GM18909 (cell line): Measurements from ENCODE around the gene TIAM1.

ENCODE experiments used
- ATAC-seq: cut with Tn5 transposase; IDR thresholded peaks from one replicate; pipeline ENCODE4 v1.9.1; 2021; ENCODE audit warnings: mild to moderate bottlenecking; ENCODE audit not compliant: unreplicated experiment, poor library complexity

TIAM1 gene

DNA sequence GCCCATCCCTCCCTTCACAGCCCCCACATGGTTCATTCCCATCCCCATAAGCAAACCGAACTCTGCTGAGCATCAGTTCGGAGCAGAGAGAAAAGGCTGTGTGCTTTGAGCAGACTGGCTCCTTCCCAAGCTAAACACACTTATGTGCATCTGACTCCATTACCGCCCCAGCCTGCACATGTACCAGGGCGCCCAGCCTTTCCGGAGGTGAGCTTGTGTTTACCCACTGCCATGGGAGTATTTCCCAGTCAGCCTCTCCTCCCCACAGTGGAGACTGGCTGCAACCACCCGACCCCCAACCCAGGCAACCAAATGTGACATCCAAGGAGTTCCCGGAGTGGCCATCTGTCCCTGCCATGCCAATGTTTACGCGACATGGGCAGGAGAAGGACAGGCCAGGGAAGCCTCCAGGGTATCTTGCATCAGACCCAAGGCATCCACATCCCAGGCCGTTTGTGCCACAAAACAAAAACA, 9.4 kb downstream of the TIAM1 start:
- ATAC-seq: no peak

DNA sequence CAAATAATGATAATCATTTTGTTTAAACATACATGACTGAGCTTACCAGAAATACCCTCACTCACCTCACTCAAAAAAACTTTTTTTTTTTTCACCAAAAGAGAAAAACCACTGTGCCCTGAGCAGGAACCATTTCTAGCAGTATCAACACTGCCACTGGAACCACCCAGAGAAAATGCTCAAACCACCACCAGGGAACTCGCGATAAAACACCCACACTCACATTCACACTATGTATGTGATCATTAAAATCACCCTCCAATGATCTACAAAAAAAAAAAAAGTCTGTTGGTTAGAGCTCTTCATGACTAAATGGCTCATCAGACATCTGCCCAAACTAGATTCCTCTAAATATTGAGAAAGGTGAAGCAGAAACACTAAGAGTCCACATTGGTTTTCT, 11.5 kb downstream of the TIAM1 start:
- ATAC-seq: no peak

DNA sequence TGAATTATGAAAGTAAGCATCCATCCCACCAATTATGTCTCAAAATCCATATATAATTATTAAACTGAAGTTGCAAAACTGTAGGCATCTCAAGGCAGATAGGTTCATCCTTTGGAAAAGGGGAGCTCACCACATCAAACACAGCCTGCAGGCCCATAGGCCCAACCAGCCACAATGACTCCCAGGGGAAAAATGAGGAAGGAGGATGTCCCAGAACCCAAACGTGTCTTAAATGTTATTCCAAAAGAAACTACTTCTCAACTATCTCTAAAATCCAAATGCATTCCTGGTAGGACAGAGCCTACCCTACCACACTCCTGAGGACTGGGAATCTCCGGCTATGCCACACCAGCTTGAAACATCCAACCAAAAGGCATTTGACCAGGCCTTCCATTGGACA, 12.8 kb downstream of the TIAM1 start:
- ATAC-seq: no peak

DNA sequence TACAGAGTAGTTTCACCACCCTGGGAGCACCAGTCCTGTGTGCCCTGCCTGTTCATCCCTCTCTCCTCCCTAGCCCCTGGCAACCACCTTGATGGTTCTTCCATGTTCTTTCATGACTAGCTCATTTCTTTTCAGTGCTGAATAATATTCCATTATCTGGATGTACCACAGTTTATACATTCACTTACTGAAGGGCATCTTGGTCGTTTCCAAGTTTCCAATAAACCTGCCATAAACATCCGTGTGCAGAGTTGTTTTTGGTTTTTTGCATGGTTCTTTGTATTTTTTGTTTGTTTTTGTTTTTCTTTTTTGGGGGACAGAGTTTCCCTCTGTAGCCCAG, 13.9 kb downstream of the TIAM1 start:
- ATAC-seq: no peak

DNA sequence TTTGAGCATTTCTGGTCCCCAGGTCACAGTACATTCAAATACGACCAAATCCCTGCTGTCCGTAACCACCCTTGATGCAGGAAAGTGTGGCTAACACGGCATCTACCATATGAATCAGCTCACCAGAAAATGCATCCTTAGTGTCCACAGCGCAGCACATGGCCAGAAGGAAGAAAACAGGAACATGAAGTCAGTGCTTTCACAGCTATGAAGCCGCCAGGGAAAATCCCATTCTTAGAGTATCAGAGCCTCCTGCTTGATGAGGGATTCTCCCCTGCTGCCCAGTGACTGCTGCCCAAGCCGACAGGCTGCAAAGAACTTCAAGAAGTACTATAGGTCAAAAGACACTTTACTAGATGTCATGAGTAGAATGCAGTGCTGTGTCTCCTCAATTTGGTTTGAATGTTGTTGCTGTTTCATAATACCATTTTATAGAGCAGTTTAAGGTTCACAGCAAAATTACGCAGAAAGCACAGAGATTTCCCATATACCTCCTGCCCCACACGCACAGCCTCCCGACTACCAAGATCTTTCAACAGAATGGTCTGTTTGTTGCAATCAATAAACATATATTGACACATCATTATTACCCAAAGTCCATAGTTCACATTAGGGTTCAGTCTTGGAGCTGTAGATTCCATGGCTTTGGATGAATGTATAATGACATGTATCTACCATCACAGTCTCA, 14.5 kb downstream of the TIAM1 start:
- ATAC-seq: no peak

DNA sequence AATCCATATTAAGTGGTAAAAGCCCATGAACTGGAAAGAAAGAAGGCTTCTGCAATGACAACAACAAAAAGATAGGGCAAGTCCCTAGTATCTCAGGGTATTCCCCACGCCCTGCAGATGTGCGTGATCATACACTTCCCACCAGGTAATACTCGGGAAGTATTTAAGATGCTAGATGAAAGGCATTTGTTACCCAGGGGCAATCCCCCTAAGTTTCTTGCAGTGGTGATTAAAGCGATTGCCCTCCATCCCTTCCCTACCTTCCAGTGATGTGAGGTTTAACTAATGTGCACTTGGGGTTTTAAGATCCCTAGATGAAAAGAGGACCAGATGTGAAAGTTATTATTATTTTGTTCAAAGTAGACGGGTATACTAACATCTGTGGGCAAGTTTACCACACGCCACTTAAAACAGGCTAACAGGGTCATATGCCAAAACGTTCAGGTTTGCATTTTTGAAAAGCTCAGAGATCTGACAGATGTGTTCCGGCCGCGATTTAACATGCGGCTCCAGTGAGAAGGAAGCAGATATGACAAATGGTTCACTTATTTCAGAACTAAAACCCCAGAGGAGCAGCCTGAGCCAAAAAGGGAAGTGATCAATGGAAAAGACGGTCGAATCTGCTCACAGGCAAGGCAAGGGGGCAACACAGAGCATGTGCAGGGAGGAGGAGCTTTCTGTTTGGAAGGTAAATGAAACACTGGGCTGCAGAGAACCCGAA, 17.4 kb downstream of the TIAM1 start:
- ATAC-seq: peak; percentile 98

DNA sequence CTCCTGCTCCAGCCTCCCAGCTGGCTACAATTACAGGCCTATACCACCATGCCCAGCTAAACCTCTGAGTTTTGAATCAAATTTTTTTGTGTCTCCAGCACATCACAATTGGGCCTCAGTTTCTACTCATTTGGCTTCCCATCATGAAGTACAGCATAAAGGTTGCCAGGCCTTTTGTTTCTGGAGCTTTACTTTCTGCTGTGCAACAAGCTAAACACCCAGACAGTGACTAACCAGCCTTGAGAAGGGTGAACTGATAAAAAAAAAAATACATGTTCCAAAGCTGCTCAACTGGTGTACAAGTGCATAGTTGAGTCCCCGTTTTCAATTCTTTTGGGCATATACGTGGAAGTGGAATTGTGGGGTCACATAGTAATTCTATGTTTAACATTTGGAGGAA, 25.1 kb downstream of the TIAM1 start:
- no peak for ATAC-seq

DNA sequence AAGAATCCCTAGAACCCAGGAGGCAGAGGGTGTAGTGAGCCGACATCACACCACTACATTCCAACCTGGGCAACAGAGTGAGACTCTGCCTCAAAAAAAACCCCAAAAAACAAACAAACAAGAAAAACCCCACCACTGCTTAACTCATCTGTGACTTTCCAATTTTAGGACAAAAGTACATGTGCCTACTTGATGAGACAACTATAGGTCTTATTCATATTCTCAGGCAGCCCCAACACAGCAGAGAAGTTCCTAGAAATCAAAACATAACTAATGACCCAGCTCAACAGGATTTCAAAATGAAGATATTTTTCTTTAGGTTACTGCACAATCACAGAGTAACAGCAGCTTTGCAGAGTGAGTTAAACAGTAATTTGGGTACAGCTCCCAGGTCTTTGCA, 26.4 kb downstream of the TIAM1 start:
- ATAC-seq: no peak

DNA sequence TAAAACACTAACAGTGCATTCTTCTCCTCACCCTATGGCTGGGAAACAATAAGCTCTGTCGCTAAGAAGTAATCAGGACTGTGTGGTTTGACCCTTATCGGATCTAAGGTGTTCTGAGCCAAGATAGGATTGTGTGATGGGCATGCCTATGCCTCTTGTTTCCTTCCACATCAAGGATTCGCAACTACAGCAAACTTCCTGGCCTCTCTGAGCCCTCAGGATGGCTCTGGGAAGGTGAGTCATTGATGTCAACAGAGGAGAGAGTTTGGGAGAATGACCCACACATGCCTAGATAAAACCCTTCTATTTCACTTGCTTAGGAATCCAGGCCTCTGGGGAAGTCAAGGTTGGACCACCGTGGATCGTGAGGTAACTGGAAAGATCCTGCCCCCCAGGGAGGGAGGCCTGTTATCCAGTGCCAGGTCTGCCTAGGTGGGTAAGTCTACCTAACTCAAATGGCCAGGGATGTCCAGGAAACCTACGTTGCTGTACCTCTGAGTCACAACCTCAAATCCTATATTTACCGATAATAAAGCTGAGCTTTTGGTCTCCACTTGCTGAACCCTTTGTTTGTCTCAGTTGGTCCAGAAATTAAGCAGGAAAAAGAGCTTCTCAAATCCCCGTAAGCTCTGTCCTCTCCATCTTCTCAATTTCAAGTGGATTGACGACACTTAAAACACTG, 27.4 kb downstream of the TIAM1 start:
- ATAC-seq: no peak

DNA sequence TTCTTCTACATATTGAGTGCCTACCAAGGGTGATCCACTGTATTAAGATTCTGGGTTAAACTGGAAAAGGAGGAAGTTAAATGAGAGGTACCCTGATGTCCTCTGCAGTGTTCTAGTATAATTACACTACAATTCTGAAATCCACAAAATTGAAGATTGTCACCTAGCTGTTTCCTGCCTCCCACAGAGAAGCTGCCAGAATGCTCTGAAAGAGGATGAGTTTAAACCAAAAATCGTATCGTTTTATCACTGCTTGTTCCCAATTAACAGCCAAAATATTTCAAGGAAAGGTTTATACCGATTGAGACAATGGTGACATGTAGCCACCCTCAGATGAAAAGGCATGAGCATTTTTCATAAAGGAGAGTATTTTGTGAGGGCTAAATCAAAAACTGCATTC, 28.0 kb downstream of the TIAM1 start:
- ATAC-seq: no peak

DNA sequence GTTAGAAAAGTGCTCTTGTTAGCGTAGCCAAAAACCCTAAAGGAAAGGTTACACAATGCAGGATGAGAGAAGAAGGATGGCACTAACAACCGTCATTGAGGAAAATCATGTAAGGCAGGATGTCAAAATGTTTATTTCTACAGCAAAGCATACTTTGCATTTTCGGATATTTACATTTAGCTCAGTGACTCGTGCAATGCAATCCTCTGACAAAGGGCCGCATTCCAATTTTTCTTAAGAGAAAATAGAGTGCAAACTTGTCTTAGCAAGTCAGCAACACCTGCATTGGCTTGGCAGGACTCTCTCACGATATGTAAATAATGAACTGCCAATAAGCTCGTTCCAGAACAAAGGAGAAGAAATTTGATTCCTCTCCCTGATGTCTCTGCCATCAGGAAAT, 33.3 kb downstream of the TIAM1 start:
- no peak for ATAC-seq

DNA sequence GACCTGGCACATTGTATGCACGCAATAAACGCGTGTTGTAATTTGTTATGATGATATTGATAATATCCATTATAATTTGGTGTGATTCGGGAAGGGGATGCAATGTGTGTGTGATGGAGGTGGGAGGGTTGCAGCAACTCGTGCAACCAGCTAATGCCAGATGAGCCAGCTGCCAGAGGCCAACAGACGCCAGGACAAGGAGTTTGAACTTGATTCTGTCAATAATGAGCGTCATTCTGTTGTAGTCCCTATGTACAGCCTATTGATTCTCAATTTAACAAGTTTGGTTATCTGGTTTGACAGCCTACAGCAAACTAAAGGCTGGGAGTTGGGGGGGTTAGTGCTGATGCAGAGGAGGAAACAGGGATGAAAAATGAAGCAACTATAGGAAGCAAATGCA, 35.5 kb downstream of the TIAM1 start:
- ATAC-seq: no peak

DNA sequence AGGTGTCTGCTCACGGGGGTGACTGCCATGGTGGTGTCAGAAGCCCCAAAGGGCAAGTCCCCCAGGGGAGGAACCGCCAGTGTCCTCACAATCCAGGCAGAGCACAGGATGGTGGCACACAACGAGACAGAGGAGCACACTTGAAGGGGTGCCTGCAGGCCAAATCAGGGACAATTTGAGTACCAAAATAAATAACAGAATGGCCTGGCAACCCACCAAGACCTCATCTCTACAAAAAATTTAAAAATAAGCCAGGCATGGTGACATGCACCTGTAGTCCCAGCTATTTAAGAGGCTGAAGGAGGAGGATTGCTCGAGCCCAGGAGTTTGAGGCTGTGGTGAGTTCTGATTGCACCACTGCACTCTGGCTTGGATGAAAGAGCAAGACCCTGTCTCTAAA, 38.2 kb downstream of the TIAM1 start:
- ATAC-seq: no peak

DNA sequence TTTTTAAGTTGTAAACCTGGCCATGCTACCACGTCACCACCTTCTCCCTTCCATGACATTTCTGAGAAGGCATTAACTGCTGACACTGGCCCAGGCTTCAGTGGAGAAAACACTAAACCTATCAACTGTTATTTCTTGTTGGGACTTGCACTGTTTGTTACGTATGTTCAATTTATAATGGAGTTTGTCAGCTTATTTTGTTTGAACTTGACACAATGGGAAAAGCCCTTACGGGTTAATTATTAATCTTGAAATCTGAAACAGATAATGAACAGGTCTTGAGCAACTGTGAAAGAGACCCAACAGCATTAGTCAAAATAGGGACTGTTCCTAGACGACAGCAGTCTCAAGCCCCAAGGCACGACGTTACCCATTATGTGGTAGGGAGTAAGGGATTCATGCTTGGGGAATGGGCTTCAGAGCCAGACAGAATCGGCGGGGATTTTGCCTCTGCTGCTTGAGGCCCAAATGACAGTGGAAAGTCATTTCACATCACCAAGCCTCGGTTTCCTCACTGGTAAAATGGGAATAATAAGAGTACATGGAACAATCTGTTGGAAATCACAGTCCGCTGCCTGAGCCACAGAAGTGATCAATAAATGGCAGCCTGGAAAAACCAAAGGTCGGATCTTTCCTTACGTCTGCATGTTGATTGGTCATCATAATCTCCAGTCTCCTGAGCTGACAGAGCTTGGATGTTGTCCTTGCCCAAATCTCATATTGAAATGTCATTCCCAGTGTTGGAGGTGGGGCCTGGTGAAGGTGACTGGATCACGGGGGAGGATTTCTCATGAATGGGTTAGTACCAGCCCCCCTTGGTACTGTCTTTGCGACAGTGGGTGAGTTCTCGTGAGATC, 44.5 kb downstream of the TIAM1 start:
- peak; percentile 68 for ATAC-seq

DNA sequence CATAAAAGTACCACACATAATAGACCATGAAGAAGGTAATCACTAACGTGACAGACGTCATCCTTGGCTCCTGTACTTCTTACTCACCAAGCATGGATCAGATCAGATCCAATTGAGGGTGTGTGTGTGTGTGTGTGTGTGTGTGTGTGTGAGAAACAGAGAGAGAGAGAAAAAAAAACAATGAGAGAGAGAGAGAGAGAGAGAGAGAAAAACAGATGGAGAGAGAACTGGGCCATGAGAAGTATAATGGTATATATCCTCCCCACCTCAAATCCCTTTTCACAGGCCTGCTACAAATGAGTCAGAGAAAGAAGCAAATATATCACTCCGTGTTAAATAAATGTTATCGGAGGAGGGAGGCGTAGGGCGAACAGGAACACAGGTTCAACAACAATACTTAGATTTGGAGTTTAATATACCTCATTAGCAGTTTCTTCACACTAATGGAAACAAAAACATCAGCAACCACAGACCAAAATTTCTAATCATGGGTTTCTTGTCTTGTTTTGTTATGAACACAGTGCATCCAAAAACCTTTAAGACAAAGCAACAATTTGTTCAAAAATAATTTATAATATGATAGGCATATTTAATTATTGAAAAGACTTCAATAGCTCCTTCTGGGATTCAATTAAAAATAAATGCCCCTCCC, 45.3 kb downstream of the TIAM1 start:
- no peak for ATAC-seq

DNA sequence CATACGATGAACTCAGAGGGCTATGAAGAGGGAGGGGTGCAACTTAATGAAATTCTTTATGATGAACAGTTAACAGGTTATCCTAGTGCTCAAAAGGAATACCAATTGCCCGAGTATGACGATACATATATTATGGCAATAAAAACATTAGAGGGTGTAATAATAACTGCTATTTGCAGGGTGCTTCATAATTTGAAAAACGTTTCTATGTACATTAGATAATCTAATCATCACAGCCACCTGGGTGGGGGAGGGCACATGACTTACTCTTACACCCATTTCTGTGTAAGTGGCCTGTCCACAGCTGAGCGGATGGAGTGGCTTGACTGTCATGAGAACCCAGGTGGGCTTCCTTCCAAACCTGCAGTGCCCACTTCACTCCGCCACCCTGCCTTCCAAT, 46.3 kb downstream of the TIAM1 start:
- no peak for ATAC-seq

DNA sequence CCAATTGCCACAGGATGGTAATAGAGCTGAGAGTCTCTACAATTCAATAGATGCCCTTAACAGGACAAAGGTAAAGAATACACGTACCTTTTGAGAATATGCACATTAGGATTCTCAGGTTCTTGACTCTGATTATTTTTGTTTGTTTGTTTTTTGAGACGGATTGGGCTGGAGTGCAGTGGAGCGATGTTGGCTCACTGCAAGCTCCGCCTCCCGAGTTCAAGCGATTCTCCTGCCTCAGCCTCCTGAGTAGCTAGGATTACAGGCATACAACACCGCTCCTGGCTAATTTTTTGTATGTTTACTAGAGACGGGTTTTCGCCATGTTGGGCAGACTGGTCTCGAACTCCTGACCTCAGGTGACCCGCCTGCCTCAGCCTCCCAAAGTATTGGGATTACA, 48.4 kb downstream of the TIAM1 start:
- ATAC-seq: no peak

DNA sequence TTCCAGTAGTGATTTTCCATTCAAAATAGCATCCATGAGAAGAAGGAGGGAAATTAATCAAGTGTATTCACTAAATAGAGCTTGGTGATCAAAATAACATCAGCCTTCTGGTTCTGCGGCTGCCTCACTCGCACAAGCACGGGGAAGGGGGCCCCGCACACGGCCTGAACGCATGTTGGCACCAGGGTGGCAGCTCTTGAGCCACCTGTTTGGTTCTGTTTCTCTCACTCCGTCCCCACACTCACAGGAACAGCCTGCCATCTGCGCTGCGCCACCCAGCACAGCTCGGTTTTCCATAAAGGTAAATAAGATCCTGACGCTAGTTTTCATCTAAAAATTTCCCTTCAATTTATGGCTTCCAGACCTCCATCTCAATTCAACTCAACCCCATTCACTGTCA, 49.4 kb downstream of the TIAM1 start:
- ATAC-seq: no peak

DNA sequence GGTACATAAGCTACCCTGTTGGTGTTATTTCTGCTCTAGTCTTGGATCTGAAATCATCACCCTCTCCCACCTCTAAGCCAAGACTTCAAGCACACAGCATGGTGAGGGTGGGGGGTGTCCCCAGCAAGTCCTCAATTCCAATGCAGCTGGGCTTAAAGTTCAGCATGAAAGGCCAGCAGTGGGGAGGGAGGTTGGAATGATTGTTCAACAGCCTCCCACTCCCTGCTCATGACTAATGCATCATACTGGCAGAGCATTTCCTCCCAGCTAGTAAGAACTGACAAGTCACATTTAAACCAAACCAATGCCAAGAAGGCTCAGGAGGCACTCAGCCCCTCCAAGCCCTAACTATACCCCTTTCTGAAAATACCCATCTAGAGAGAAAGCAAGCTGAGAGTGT, 50.1 kb downstream of the TIAM1 start:
- ATAC-seq: no peak

DNA sequence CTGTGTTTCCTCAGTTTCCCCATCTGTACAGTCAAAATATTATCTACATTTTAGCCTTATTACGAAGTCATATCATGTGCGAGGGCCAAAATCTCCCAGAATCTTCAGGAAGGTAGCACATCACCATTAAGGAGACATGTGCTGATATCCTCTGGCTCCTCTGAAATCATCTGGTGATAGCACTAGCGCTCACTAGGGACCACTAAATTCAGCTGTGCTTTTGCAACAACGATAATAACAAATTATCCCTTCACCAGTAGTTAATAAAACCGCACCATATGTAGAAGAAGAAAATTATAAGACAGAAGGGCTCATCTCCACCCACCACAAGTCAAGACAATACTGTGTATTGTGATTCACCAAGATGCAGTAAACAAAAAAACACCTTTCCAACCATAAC, 53.3 kb downstream of the TIAM1 start:
- ATAC-seq: no peak
